K562 (cell line): Measurements from ENCODE around the gene EEF2K. TPM values are rescaled to one million over a fixed set of nuclear protein-coding genes. Genes with fewer than 3 reads are reported as not detected.
A peak's percentile ranks its signal among the peaks of the same experiment; 100 is the strongest.

Source experiments
- BRF1 ChIP-seq: IDR thresholded peaks from 3 replicates; pipeline ENCODE4 v1.6.1; 2011; ENCODE audit warnings: borderline replicate concordance, mild to moderate bottlenecking; ENCODE audit not compliant: insufficient read length; ENCODE audit errors: extremely low read depth
- CC2D1A ChIP-seq: fragments of 450-650 bp; IDR thresholded peaks from 2 replicates; pipeline ENCODE4 v1.6.1; 2017; ENCODE audit warnings: mild to moderate bottlenecking
- DIDO1 ChIP-seq: fragments of 450-650 bp; IDR thresholded peaks from 2 replicates; pipeline ENCODE4 v1.6.1; 2016; ENCODE audit warnings: low read depth, missing biosample characterization, missing genetic modification characterization
- EP300 ChIP-seq: IDR thresholded peaks from 2 replicates; pipeline ENCODE4 v1.6.1; 2012; ENCODE audit warnings: low read length, improper control_type of control experiment
- GATA2 ChIP-seq: sonication (generic); formaldehyde crosslinking; IDR thresholded peaks from 2 replicates; pipeline ENCODE4 v1.4.0; 2020; ENCODE audit warnings: mild to moderate bottlenecking, missing genetic modification reagents
- GATAD2A ChIP-seq: fragments of 450-650 bp; IDR thresholded peaks from 2 replicates; pipeline ENCODE4 v1.6.1; 2017
- HDAC2 ChIP-seq: fragments of 450-650 bp; IDR thresholded peaks from 2 replicates; pipeline ENCODE4 v1.6.1; 2016; ENCODE audit warnings: mild to moderate bottlenecking
- IRF9 ChIP-seq: fragments of 450-650 bp; IDR thresholded peaks from 2 replicates; pipeline ENCODE4 v1.6.1; 2016; ENCODE audit warnings: missing biosample characterization, missing genetic modification characterization
- MBD1 ChIP-seq: fragments of 250-450 bp; sonication (Bioruptor Pico); IDR thresholded peaks from 2 replicates; pipeline ENCODE4 v1.8.0; 2022; ENCODE audit warnings: inconsistent platforms
- MED1 ChIP-seq: sonication (generic); formaldehyde crosslinking; IDR thresholded peaks from 2 replicates; pipeline ENCODE4 v1.8.1; 2023; ENCODE audit warnings: missing genetic modification reagents, borderline replicate concordance
- MTF1 ChIP-seq: fragments of 250-450 bp; sonication (Bioruptor Pico); IDR thresholded peaks from 2 replicates; pipeline ENCODE4 v1.9.0; 2021; ENCODE audit warnings: moderate library complexity, mild to moderate bottlenecking, inconsistent platforms, borderline replicate concordance
- NRF1 ChIP-seq, 2 experiments: fragments of 450-650 bp; IDR thresholded peaks in 1 of 2; conservative IDR thresholded peaks in 1 of 2; 2 replicates each; pipeline ENCODE4 v1.6.1; 2014; ENCODE audit warnings: mild to moderate bottlenecking in 2 of 2
- RERE ChIP-seq: sonication (generic); formaldehyde crosslinking; IDR thresholded peaks from 2 replicates; pipeline ENCODE4 v1.8.0; 2023; ENCODE audit warnings: missing genetic modification reagents, mild to moderate bottlenecking, borderline replicate concordance
- ZBTB5 ChIP-seq: fragments of 450-650 bp; IDR thresholded peaks from 2 replicates; pipeline ENCODE4 v1.6.1; 2017; ENCODE audit warnings: antibody characterized with exemption
- ZNF146 ChIP-seq: IDR thresholded peaks from one replicate; pipeline ENCODE4 v1.6.1; 2018; ENCODE audit warnings: missing compliant biosample characterization; ENCODE audit not compliant: unreplicated experiment
- ZNF175 ChIP-seq: fragments of 200-800 bp; sonication (Bioruptor generic); IDR thresholded peaks from 2 replicates; pipeline ENCODE4 v1.6.1; 2016; ENCODE audit warnings: low read depth, mild to moderate bottlenecking, missing genetic modification characterization, missing compliant biosample characterization
- ZNF217 ChIP-seq: sonication (generic); formaldehyde crosslinking; IDR thresholded peaks from 2 replicates; pipeline ENCODE4 v1.8.0; 2022; ENCODE audit warnings: mild to moderate bottlenecking, missing genetic modification reagents
- ZNF253 ChIP-seq: fragments of 250-450 bp; sonication (Bioruptor Pico); conservative IDR thresholded peaks from 2 replicates; pipeline ENCODE4 v1.6.1; 2021; ENCODE audit warnings: mild to moderate bottlenecking
- ZNF707 ChIP-seq: fragments of 250-450 bp; sonication (Bioruptor Pico); conservative IDR thresholded peaks from 2 replicates; pipeline ENCODE4 v1.8.0; 2022; ENCODE audit warnings: inconsistent platforms, mild to moderate bottlenecking, moderate library complexity
- polyA plus RNA-seq, 8 experiments: library from polyadenylated mRNA; depleted of rRNA in 4 of 8; stranded (reverse) in 5 of 8; unstranded in 3 of 8; fragments of >200 nt; fragmentation: Nextera tagmentation in 2 of 8; fragmentation: Illumina TruSeq in 1 of 8; extraction: Ambion mirVana in 2 of 8; extraction: Trizol in 1 of 8; gene quantifications; 2 replicates each; pipeline versions ENCODE4 v1.2.1 to v1.2.3, GENCODE V29; 2011 to 2014; ENCODE audit warnings: inconsistent platforms in 1 of 8, missing spikeins in 1 of 8
- total RNA-seq, 7 experiments: library from RNA; depleted of rRNA in 6 of 7; stranded (reverse); fragments of >200 nt in 6 of 7; fragmentation: Illumina TruSeq in 2 of 7; extraction: Trizol in 2 of 7; gene quantifications; 2 replicates each; pipeline versions ENCODE4 v1.2.1 to v1.2.3, GENCODE V29; 2011 to 2021; ENCODE audit warnings: low replicate concordance in 1 of 7

The EEF2K gene
- total and polyA plus RNA-seq, 9 of the 15 experiments (the other 6 are each of a cell fraction or from before 2014, with no cell fraction given) = 3.0 to 35.2 (median 12.2) TPM

GRCh38 chr16:22191532-22192260 is 14.4 kb upstream of the EEF2K start (continued):
- TF ChIP-seq DIDO1 (tag) = no peak
- 0 out of 2 replicates have a peak, but pooled peaks have one; percentile 33 for TF ChIP-seq GATAD2A
- TF ChIP-seq ZNF146 (CRISPR knock-in tag) = no peak
- no peak for TF ChIP-seq MTF1 (CRISPR knock-in tag)
- no peak for TF ChIP-seq EP300
- no peak for TF ChIP-seq ZNF175
- no peak for TF ChIP-seq MBD1 (CRISPR knock-in tag)
- TF ChIP-seq HDAC2 = no peak
- TF ChIP-seq IRF9 (tag) = no peak
- peak; percentile 19 to 57 for TF ChIP-seq NRF1 (conservative IDR thresholded peaks at IDR 0.05 in 1 of 2, IDR thresholded peaks at IDR 0.05 in 1 of 2)
- TF ChIP-seq ZNF707 (CRISPR knock-in tag) = no peak
- no peak for TF ChIP-seq MED1 (CRISPR knock-in tag)
- TF ChIP-seq RERE = no peak
- TF ChIP-seq CC2D1A = no peak
- TF ChIP-seq ZNF217 (CRISPR knock-in tag) = no peak
- TF ChIP-seq GATA2 (CRISPR knock-in tag) = no peak
- no peak for TF ChIP-seq ZBTB5
- TF ChIP-seq BRF1 = no peak
- no peak for TF ChIP-seq ZNF253 (CRISPR knock-in tag)
